Spleen (tissue), 11 donors: Measurements from ENCODE around the gene FAM47B. TPM values are rescaled to one million over a fixed set of nuclear protein-coding genes. Genes with fewer than 3 reads are reported as not detected.

ENCODE experiments used
- DNase-seq: peaks from one replicate; pipeline ENCODE4 v3.0.0-alpha.2; 2020
- H3K27ac ChIP-seq, 8 donors: fragments of 200-600 bp; sonication (generic) in 7 of 8; 1 replicate in 4 of 8; 2 replicates in 4 of 8; pipeline versions ENCODE4 v1.5.0 to v1.8.0; 2016 to 2021; ENCODE audit warnings: inconsistent platforms in 4 of 8, mild to moderate bottlenecking in 4 of 8, moderate library complexity in 1 of 8
- H3K27me3 ChIP-seq, 7 donors: fragments of 200-600 bp; sonication (generic) in 6 of 7; replicated peaks in 1 of 7; 1 replicate in 4 of 7; 2 replicates in 3 of 7; pipeline versions ENCODE4 v1.5.0 to v1.8.0; 2016 to 2021; ENCODE audit warnings: inconsistent platforms in 3 of 7, mild to moderate bottlenecking in 1 of 7
- H3K36me3 ChIP-seq, 6 donors: fragments of 200-600 bp; sonication (generic) in 5 of 6; 1 replicate in 4 of 6; 2 replicates in 2 of 6; pipeline versions ENCODE4 v1.5.0 to v1.8.0; 2016 to 2021; ENCODE audit warnings: inconsistent platforms in 2 of 6
- H3K4me1 ChIP-seq, 6 donors: fragments of 200-600 bp; sonication (generic) in 5 of 6; 1 replicate in 3 of 6; 2 replicates in 3 of 6; pipeline versions ENCODE4 v1.5.0 to v1.8.0; 2016 to 2021; ENCODE audit warnings: inconsistent platforms in 3 of 6
- H3K4me3 ChIP-seq, 8 donors: fragments of 200-600 bp; sonication (generic) in 7 of 8; 1 replicate in 4 of 8; 2 replicates in 4 of 8; pipeline versions ENCODE4 v1.5.0 to v1.8.0; 2016 to 2021; ENCODE audit warnings: inconsistent platforms in 4 of 8, mild to moderate bottlenecking in 4 of 8, moderate library complexity in 2 of 8
- H3K9me3 ChIP-seq, 8 donors: fragments of 200-600 bp; sonication (generic) in 7 of 8; 1 replicate in 4 of 8; 2 replicates in 4 of 8; pipeline versions ENCODE4 v1.5.0 to v1.8.0; 2016 to 2021; ENCODE audit warnings: inconsistent platforms in 4 of 8
- CTCF ChIP-seq, 11 experiments: fragments of 200-600 bp in 7 of 11; fragments of 450-650 bp in 4 of 11; sonication (generic) in 4 of 11; IDR thresholded peaks in 8 of 11; conservative IDR thresholded peaks in 3 of 11; 1 replicate in 7 of 11; 2 replicates in 4 of 11; pipeline versions ENCODE4 v1.4.0 to v1.8.0; 2016 to 2021; ENCODE audit warnings: antibody characterized with exemption in 11 of 11, inconsistent platforms in 4 of 11, mild to moderate bottlenecking in 1 of 11
- POLR2A ChIP-seq, 3 donors: fragments of 450-650 bp; IDR thresholded peaks; one replicate each; pipeline ENCODE4 v1.5.1; 2017; ENCODE audit warnings: antibody characterized with exemption in 3 of 3, mild to moderate bottlenecking in 1 of 3
- POLR2AphosphoS5 ChIP-seq, 3 donors: sonication (generic); formaldehyde crosslinking; IDR thresholded peaks; one replicate each; pipeline ENCODE4 v1.5.1; 2017; ENCODE audit warnings: antibody characterized with exemption in 3 of 3
- WGBS, 5 donors: extraction: QIAGEN DNeasy Blood & Tissue Kit in 3 of 5; methylation state at CpG; one replicate each; pipeline versions ENCODE4 v1.1.5 to v1.1.7; 2013 to 2018; 5-methylcytosine and 5-hydroxymethylcytosine counted together
- intact Hi-C: fragments of 100-400 bp; cut with DNase I; formaldehyde crosslinking; loops from one replicate; pipeline ENCODE4 v1.15.0; 2023; ENCODE audit warnings: low total_unique reads
- polyA plus RNA-seq, 3 donors: library from polyadenylated mRNA; stranded (reverse); fragments of 200-250 nt; gene quantifications; one replicate each; pipeline ENCODE4 v1.2.1, GENCODE V29; 2013
- total RNA-seq, 7 donors: library from RNA; depleted of rRNA in 3 of 7; stranded (reverse); fragments of >200 nt in 3 of 7; fragmentation: NEBNext Ultra II Directional in 4 of 7; extraction: Animal tissue kit (Norgen Biotek cat#: 25700) in 4 of 7; gene quantifications; one replicate each; pipeline versions ENCODE4 v1.1.0 to v1.2.1, GENCODE V29; 2016 to 2021
- donor health status: healthy with polysubstance abuse.
- donor health status: DM: no; HTN: no; CAD: no; lungs with moderate emphysema.
- donor health status: DM: no; HTN: no; CAD: no.
- donor health status: Bipolar disorder and iron deficiency.
- donor health status: healthy.
- donor health status: DM: no; HTN: no; CAD: no.
- donor health status: DM: yes; HTN: yes; CAD: no.

FAM47B gene
- total and polyA plus RNA-seq, 10 donors = not detected

GRCh38 chrX:34909151-34909550 is 33.4 kb upstream of the FAM47B start:
- H3K4me3 ChIP-seq = no peak overlapping the region
- intact Hi-C loops = no loop called here
- 63 to 83% (median 74%) methylated on average over 2 of the region's 2 CpGs for WGBS, 5 donors
- H3K4me1 ChIP-seq = no peaks in the 10 kb centered on the region
- no peak overlapping the region for H3K27ac ChIP-seq
- TF ChIP-seq POLR2A (IDR thresholded peaks at IDR 0.05) (no peak), POLR2AphosphoS5 (IDR thresholded peaks at IDR 0.05) (no peak), CTCF (IDR thresholded peaks at IDR 0.05 in 8 of 11, conservative IDR thresholded peaks at IDR 0.05 in 3 of 11) (no peak)
- H3K36me3 ChIP-seq = no peaks in the 10 kb centered on the region
- no peak for DNase-seq
- H3K9me3 ChIP-seq = peaks cover 0 to 11% (median 0%) of the 10 kb centered on the region in 8 donors
- H3K27me3 ChIP-seq = no peaks in the 10 kb centered on the region

- intact Hi-C loops = no loop called here
- Histone ChIP-seq H3K27ac (no peak overlapping the region), H3K9me3 (peaks cover 0 to 5% (median 0%) of the 10 kb centered on the region in 8 donors), H3K36me3 (no peaks in the 10 kb centered on the region), H3K4me3 (no peak overlapping the region), H3K27me3 (no peaks in the 10 kb centered on the region), H3K4me1 (no peaks in the 10 kb centered on the region)
- 70 to 93% (median 88%) methylated on average over 3 of the region's 3 CpGs for WGBS, 5 donors
- no peak for TF ChIP-seq CTCF (IDR thresholded peaks at IDR 0.05 in 8 of 11, conservative IDR thresholded peaks at IDR 0.05 in 3 of 11)
- no peak for TF ChIP-seq POLR2AphosphoS5 (IDR thresholded peaks at IDR 0.05)
- no peak for TF ChIP-seq POLR2A (IDR thresholded peaks at IDR 0.05)
- DNase-seq = no peak
These were observed 27.0 kb upstream of the FAM47B start for GRCh38 chrX:34915463-34916225.

- intact Hi-C loops = no loop called here
These were observed 25.4 kb upstream of the FAM47B start for GRCh38 chrX:34917146-34917545.

More at GRCh38 chrX:34917146-34917545, 25.4 kb upstream of the FAM47B start:
- H3K27me3 ChIP-seq = peaks cover 0 to 3% (median 0%) of the 10 kb centered on the region in 7 donors
- WGBS, 5 donors = 65 to 74% (median 68%) methylated on average over 1 of the region's 1 CpG
- no peaks in the 10 kb centered on the region for H3K36me3 ChIP-seq
- no peak overlapping the region for H3K4me3 ChIP-seq
- TF ChIP-seq POLR2A (IDR thresholded peaks at IDR 0.05) (no peak), CTCF (IDR thresholded peaks at IDR 0.05 in 8 of 11, conservative IDR thresholded peaks at IDR 0.05 in 3 of 11) (no peak)
- H3K4me1 ChIP-seq = no peaks in the 10 kb centered on the region
- peaks cover 0 to 5% (median 0%) of the 10 kb centered on the region in 8 donors for H3K9me3 ChIP-seq
- DNase-seq = no peak
- no peak overlapping the region for H3K27ac ChIP-seq
